MM.1S (cell line): Measurements from ENCODE around the gene MID1.

Experiments used
- DNase-seq: peaks from one replicate; pipeline ENCODE4 v3.0.0-alpha.2; 2015
- H2AFZ ChIP-seq: fragments of 300-600 bp; sonication (generic); 2 replicates; pipeline ENCODE4 v1.6.0; 2016; ENCODE audit warnings: antibody characterized with exemption, low read length
- H3F3A ChIP-seq: fragments of 300-600 bp; sonication (generic); 2 replicates; pipeline ENCODE4 v1.6.1; 2016; ENCODE audit warnings: mild to moderate bottlenecking, antibody characterized with exemption, low read length, moderate library complexity, mixed read lengths; ENCODE audit not compliant: insufficient read depth
- H3K27ac ChIP-seq: fragments of 300-600 bp; sonication (generic); 2 replicates; pipeline ENCODE4 v1.5.1; 2016; ENCODE audit warnings: mild to moderate bottlenecking, low read length
- H3K27me3 ChIP-seq: fragments of 300-600 bp; sonication (generic); replicated peaks from 2 replicates; pipeline ENCODE4 v1.6.0; 2016; ENCODE audit warnings: low read length; ENCODE audit not compliant: insufficient read depth
- H3K36me3 ChIP-seq: fragments of 300-600 bp; sonication (generic); replicated peaks from 2 replicates; pipeline ENCODE4 v1.6.1; 2016; ENCODE audit warnings: mild to moderate bottlenecking, low read length, mixed read lengths; ENCODE audit not compliant: insufficient read depth
- H3K4me1 ChIP-seq: fragments of 300-600 bp; sonication (generic); 2 replicates; pipeline ENCODE4 v1.6.1; 2016; ENCODE audit warnings: low read length, mixed read lengths
- H3K4me2 ChIP-seq: fragments of 300-600 bp; sonication (generic); 2 replicates; pipeline ENCODE4 v1.6.0; 2016; ENCODE audit warnings: low read depth, low read length
- H3K4me3 ChIP-seq: fragments of 300-600 bp; sonication (generic); 2 replicates; pipeline ENCODE4 v1.5.1; 2016; ENCODE audit warnings: low read length, mixed read lengths
- H3K79me2 ChIP-seq: fragments of 300-600 bp; sonication (generic); 2 replicates; pipeline ENCODE4 v1.6.1; 2016; ENCODE audit warnings: mixed run types, low read length, mixed read lengths
- H3K9ac ChIP-seq: fragments of 300-600 bp; sonication (generic); 2 replicates; pipeline ENCODE4 v1.6.1; 2016; ENCODE audit warnings: low read length, mixed read lengths
- H3K9me2 ChIP-seq: fragments of 300-600 bp; sonication (generic); replicated peaks from 2 replicates; pipeline ENCODE4 v1.6.1; 2016; ENCODE audit warnings: mild to moderate bottlenecking, low read length, mixed read lengths; ENCODE audit not compliant: insufficient read depth
- H3K9me3 ChIP-seq: fragments of 300-600 bp; sonication (generic); replicated peaks from 2 replicates; pipeline ENCODE4 v1.6.1; 2016; ENCODE audit warnings: mild to moderate bottlenecking, low read length, mixed read lengths; ENCODE audit not compliant: insufficient read depth
- H4K20me1 ChIP-seq: fragments of 300-600 bp; sonication (generic); 2 replicates; pipeline ENCODE4 v1.6.1; 2016; ENCODE audit warnings: mild to moderate bottlenecking, low read length, moderate library complexity, mixed read lengths; ENCODE audit not compliant: insufficient read depth
- EZH2 ChIP-seq: fragments of 300-600 bp; sonication (generic); optimal IDR thresholded peaks from 2 replicates; pipeline ENCODE3; 2017; ENCODE audit warnings: low read depth, mild to moderate bottlenecking, antibody characterized with exemption, low read length, mixed read lengths
- EZH2phosphoT487 ChIP-seq: fragments of 300-600 bp; sonication (generic); IDR thresholded peaks from 2 replicates; pipeline ENCODE4 v1.6.1; 2018; ENCODE audit warnings: antibody characterized with exemption, low read length
- TF ChIP-seq, protein P1 (sequence below): fragments of 300-600 bp; sonication (generic); IDR thresholded peaks from 2 replicates; pipeline ENCODE4 v1.5.1; 2016; ENCODE audit warnings: antibody characterized with exemption, low read length, mixed read lengths

MID1 gene

DNA sequence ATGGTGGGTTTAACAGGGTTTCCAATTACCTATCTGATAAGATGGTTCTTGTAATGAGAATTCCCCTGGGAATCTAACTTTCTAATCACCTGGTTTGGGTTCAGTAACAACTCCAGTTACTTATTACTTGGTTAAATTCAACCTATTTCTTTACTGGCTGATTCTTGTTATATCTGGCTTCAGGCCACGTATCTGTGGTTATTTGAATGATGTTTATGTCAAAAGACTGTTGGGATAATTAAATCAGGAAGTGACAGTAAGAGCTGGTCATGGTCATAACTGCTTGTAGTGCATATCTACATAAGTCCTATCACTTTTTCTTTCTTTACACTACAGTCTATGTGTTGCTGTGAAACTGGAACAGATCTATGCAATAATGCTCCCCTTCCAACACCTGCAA lies 108.1 kb downstream of the MID1 start:
- Histone ChIP-seq H3K27me3 (no peaks in the 10 kb centered on the region), H3K4me2 (no peak overlapping the region), H3K4me3 (no peak overlapping the region), H3K27ac (no peak overlapping the region), H3K9ac (no peak overlapping the region), H2AFZ (no peak overlapping the region), H3K79me2 (no peaks in the 10 kb centered on the region), H3F3A (no peaks in the 10 kb centered on the region), H4K20me1 (no peaks in the 10 kb centered on the region), H3K4me1 (no peaks in the 10 kb centered on the region), H3K9me3 (no peaks in the 10 kb centered on the region), H3K9me2 (no peaks in the 10 kb centered on the region), H3K36me3 (no peaks in the 10 kb centered on the region)
- TF ChIP-seq EZH2 = no peak
- TF ChIP-seq, protein P1, sequence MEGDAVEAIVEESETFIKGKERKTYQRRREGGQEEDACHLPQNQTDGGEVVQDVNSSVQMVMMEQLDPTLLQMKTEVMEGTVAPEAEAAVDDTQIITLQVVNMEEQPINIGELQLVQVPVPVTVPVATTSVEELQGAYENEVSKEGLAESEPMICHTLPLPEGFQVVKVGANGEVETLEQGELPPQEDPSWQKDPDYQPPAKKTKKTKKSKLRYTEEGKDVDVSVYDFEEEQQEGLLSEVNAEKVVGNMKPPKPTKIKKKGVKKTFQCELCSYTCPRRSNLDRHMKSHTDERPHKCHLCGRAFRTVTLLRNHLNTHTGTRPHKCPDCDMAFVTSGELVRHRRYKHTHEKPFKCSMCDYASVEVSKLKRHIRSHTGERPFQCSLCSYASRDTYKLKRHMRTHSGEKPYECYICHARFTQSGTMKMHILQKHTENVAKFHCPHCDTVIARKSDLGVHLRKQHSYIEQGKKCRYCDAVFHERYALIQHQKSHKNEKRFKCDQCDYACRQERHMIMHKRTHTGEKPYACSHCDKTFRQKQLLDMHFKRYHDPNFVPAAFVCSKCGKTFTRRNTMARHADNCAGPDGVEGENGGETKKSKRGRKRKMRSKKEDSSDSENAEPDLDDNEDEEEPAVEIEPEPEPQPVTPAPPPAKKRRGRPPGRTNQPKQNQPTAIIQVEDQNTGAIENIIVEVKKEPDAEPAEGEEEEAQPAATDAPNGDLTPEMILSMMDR = no peak
- DNase-seq = no peak

DNA sequence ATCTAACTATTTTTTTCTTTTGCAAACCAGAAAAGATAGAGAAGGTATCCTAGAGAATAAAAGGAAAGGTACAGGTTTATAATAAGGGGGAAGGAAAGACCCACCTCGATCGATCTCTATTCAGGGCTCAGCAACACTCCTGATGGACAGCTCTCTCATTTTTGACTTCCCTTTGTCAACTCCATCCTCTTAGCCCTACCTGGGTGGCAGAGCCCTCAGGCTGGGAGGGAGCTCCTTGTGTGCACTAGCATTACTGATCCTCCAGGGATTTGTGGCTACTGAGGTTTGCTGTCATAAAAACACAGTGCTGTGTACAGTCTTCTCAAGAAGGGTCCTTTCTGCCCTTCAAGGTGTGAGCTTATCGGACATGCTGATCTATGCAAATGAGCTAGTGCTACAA lies 111.0 kb downstream of the MID1 start:
- Histone ChIP-seq H3K27ac (no peak overlapping the region), H2AFZ (no peak overlapping the region), H4K20me1 (no peaks in the 10 kb centered on the region), H3K4me3 (no peak overlapping the region), H3K4me2 (no peak overlapping the region), H3K4me1 (no peaks in the 10 kb centered on the region), H3K9ac (no peak overlapping the region), H3K27me3 (no peaks in the 10 kb centered on the region), H3F3A (no peaks in the 10 kb centered on the region), H3K36me3 (no peaks in the 10 kb centered on the region), H3K9me3 (no peaks in the 10 kb centered on the region), H3K79me2 (no peaks in the 10 kb centered on the region), H3K9me2 (no peaks in the 10 kb centered on the region)
- TF ChIP-seq EZH2 (no peak), EZH2phosphoT487 (no peak)
- TF ChIP-seq, protein P1 = no peak
- DNase-seq = no peak

DNA sequence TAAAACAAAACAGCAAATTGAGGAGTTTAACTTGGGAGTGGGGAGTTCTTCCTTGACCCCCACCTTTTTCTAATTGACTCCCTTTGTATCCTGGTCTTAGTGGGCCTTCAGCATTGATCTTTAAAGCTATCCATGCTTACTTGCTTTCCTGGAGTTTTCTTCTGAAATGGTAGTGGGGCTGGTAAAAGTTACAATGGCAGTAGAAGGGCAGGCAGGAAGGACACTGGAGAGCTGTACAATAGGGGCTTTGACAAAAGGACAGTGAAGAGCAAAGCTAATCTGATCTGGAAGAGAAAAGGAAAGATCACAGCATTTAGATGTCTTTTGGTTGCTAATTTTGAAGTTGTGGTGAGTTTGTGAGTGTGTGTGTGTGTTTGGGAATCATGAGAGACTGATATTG lies 111.5 kb downstream of the MID1 start:
- no peak overlapping the region for H3K27ac ChIP-seq

More for the DNA sequence above, 111.5 kb downstream of the MID1 start:
- no peak overlapping the region for H3K9ac ChIP-seq
- TF ChIP-seq, protein P1 = no peak
- TF ChIP-seq EZH2 = no peak
- no peak for TF ChIP-seq EZH2phosphoT487
- no peak overlapping the region for H2AFZ ChIP-seq
- no peaks in the 10 kb centered on the region for H3K9me3 ChIP-seq
- no peaks in the 10 kb centered on the region for H3K36me3 ChIP-seq
- H3F3A ChIP-seq = no peaks in the 10 kb centered on the region
- H4K20me1 ChIP-seq = no peaks in the 10 kb centered on the region
- H3K9me2 ChIP-seq = no peaks in the 10 kb centered on the region
- no peak overlapping the region for H3K4me2 ChIP-seq
- no peak overlapping the region for H3K4me3 ChIP-seq
- no peaks in the 10 kb centered on the region for H3K4me1 ChIP-seq
- H3K79me2 ChIP-seq = no peaks in the 10 kb centered on the region
- H3K27me3 ChIP-seq = no peaks in the 10 kb centered on the region
- no peak for DNase-seq
